PC-3 (cell line): ENCODE data around the gene UNC5B. TPM values are rescaled to one million over a fixed set of nuclear protein-coding genes. Genes with fewer than 3 reads are reported as not detected.
"Not testable (repeated sequence)": the region's sequence is repeated elsewhere in the genome, so short reads cannot be mapped to it uniquely, and the experiment has no call there.

Source experiments
- ATAC-seq: fragments of 200-7000 bp; cut with Tn5 transposase; 2 replicates; pipeline ENCODE4 v1.9.1; 2020; ENCODE audit warnings: mild to moderate bottlenecking, moderate library complexity
- BruUV-seq: library from RNA; stranded (reverse); fragments of 400-500 nt; replicated peaks from 2 replicates; lab custom pipeline; 2021; lab: Mats Ljungman, UMichigan
- CTCF ChIA-PET: fragments of 300-600 bp; sonication (Branson Sonifier 250); formaldehyde crosslinking; loops from one replicate; lab custom pipeline; 2022; ENCODE audit warnings: antibody characterized with exemption; lab: Charles Lee
- POLR2A ChIA-PET: fragments of 300-600 bp; sonication (Branson Sonifier 250); formaldehyde crosslinking; loops from one replicate; lab custom pipeline; 2022; ENCODE audit warnings: antibody characterized with exemption; ENCODE audit not compliant: unreplicated experiment; lab: Charles Lee
- DNase-seq: peaks from one replicate; pipeline ENCODE4 v3.0.0-alpha.2; 2015
- H2AFZ ChIP-seq: fragments of 300-600 bp; sonication (generic); 2 replicates; pipeline ENCODE4 v1.6.0; 2016; ENCODE audit warnings: antibody characterized with exemption, low read length
- H3F3A ChIP-seq: fragments of 300-600 bp; sonication (generic); one replicate; pipeline ENCODE4 v1.6.0; 2017; ENCODE audit warnings: antibody characterized with exemption, low read length, control low read depth, mild to moderate bottlenecking; ENCODE audit not compliant: unreplicated experiment
- H3K27ac ChIP-seq: fragments of 300-600 bp; sonication (generic); 2 replicates; pipeline ENCODE4 v1.5.1; 2016; ENCODE audit warnings: mild to moderate bottlenecking, low read length
- H3K27me3 ChIP-seq: fragments of 300-600 bp; sonication (generic); 2 replicates; pipeline ENCODE4 v1.6.1; 2016; ENCODE audit warnings: low read length, mixed read lengths
- H3K36me3 ChIP-seq: fragments of 300-600 bp; sonication (generic); 2 replicates; pipeline ENCODE4 v1.6.1; 2016; ENCODE audit warnings: low read depth, mixed run types, low read length, mixed read lengths
- H3K4me1 ChIP-seq: fragments of 300-600 bp; sonication (generic); 2 replicates; pipeline ENCODE4 v1.5.1; 2016; ENCODE audit warnings: low read length; ENCODE audit not compliant: insufficient read depth
- H3K4me2 ChIP-seq: fragments of 300-600 bp; sonication (generic); 2 replicates; pipeline ENCODE4 v1.6.0; 2016; ENCODE audit warnings: low read length
- H3K4me3 ChIP-seq: fragments of 300-600 bp; sonication (generic); 2 replicates; pipeline ENCODE4 v1.5.1; 2016; ENCODE audit warnings: mild to moderate bottlenecking, low read length, mixed read lengths
- H3K79me2 ChIP-seq: fragments of 300-600 bp; sonication (generic); 2 replicates; pipeline ENCODE4 v1.6.1; 2017; ENCODE audit warnings: low read length, mixed read lengths
- H3K9ac ChIP-seq: fragments of 300-600 bp; sonication (generic); 2 replicates; pipeline ENCODE4 v1.6.0; 2016; ENCODE audit warnings: mild to moderate bottlenecking, low read length
- H3K9me2 ChIP-seq: fragments of 300-600 bp; sonication (generic); replicated peaks from 2 replicates; pipeline ENCODE4 v1.6.1; 2016; ENCODE audit warnings: mixed run types, low read length, mixed read lengths
- H3K9me3 ChIP-seq: fragments of 300-600 bp; sonication (generic); 2 replicates; pipeline ENCODE4 v1.6.1; 2016; ENCODE audit warnings: low read length, mixed read lengths
- H4K20me1 ChIP-seq: fragments of 300-600 bp; sonication (generic); 2 replicates; pipeline ENCODE4 v1.6.1; 2016; ENCODE audit warnings: low read length, mixed read lengths
- CTCF ChIP-seq: fragments of 300-600 bp; sonication (generic); conservative IDR thresholded peaks from 2 replicates; pipeline ENCODE4 v1.5.1; 2017; ENCODE audit warnings: antibody characterized with exemption, low read depth, mild to moderate bottlenecking, low read length
- EZH2 ChIP-seq: fragments of 300-600 bp; sonication (generic); IDR thresholded peaks from one replicate; pipeline ENCODE4 v1.6.1; 2017; ENCODE audit warnings: antibody characterized with exemption, mild to moderate bottlenecking, low read length; ENCODE audit not compliant: unreplicated experiment
- EZH2phosphoT487 ChIP-seq: fragments of 300-600 bp; sonication (generic); IDR thresholded peaks from 2 replicates; pipeline ENCODE4 v1.6.1; 2018; ENCODE audit warnings: mild to moderate bottlenecking, antibody characterized with exemption, low read length, borderline replicate concordance
- intact Hi-C: fragments of 100-400 bp; cut with micrococcal nuclease; formaldehyde crosslinking; loops from 2 replicates; pipeline ENCODE4 v1.9.0; 2023
- total RNA-seq: library from RNA; depleted of rRNA; stranded (reverse); fragments of >200 nt; gene quantifications from 2 replicates; pipeline ENCODE4 v1.2.3, GENCODE V29; 2014

Gene UNC5B
- total RNA-seq, 1 experiment from 2014 or later = 0.26 TPM

GRCh38 chr10:71294856-71295255 is 82.5 kb downstream of the UNC5B start:
- ChIA-PET POLR2A (no interaction called here), CTCF (no interaction called here)
- no TSS peak for BruUV-seq

GRCh38 chr10:71295641-71296040 is 83.3 kb downstream of the UNC5B start:
- H3K9me3 ChIP-seq = no peaks in the 10 kb centered on the region
- H3K4me2 ChIP-seq = no peak overlapping the region
- no peak for DNase-seq
- no peak overlapping the region for H2AFZ ChIP-seq
- H3K36me3 ChIP-seq = no peaks in the 10 kb centered on the region
- ATAC-seq = no peak
- no peaks in the 10 kb centered on the region for H3K9me2 ChIP-seq
- H3K79me2 ChIP-seq = no peaks in the 10 kb centered on the region
- intact Hi-C loops = no loop called here
- TF ChIP-seq EZH2phosphoT487 (no peak), EZH2 (no peak), CTCF (no peak)
- H3F3A ChIP-seq = no peaks in the 10 kb centered on the region
- CTCF ChIA-PET = no interaction called here
- H3K27me3 ChIP-seq = no peaks in the 10 kb centered on the region
- H3K9ac ChIP-seq = no peak overlapping the region
- H3K4me3 ChIP-seq = no peak overlapping the region
- POLR2A ChIA-PET = no interaction called here
- BruUV-seq = no TSS peak
- H4K20me1 ChIP-seq = no peaks in the 10 kb centered on the region
- H3K4me1 ChIP-seq = no peaks in the 10 kb centered on the region
- no peak overlapping the region for H3K27ac ChIP-seq

More at GRCh38 chr10:71294856-71295255, 82.5 kb downstream of the UNC5B start:
- H3K4me3 ChIP-seq = no peak overlapping the region
- no peaks in the 10 kb centered on the region for H3K27me3 ChIP-seq
- H3K4me2 ChIP-seq = no peak overlapping the region
- H3K27ac ChIP-seq = no peak overlapping the region
- H2AFZ ChIP-seq = no peak overlapping the region
- H3K4me1 ChIP-seq = no peaks in the 10 kb centered on the region
- no peak overlapping the region for H3K9ac ChIP-seq
- ATAC-seq (no peak), DNase-seq (no peak)
- no peaks in the 10 kb centered on the region for H3K9me3 ChIP-seq
- H3K36me3 ChIP-seq = no peaks in the 10 kb centered on the region
- TF ChIP-seq EZH2phosphoT487 = no peak
- TF ChIP-seq CTCF = no peak
- TF ChIP-seq EZH2 = no peak
- H3F3A ChIP-seq = no peaks in the 10 kb centered on the region
- H3K9me2 ChIP-seq = no peaks in the 10 kb centered on the region
- no peaks in the 10 kb centered on the region for H3K79me2 ChIP-seq
- H4K20me1 ChIP-seq = no peaks in the 10 kb centered on the region
- intact Hi-C loops = no loop called here

- POLR2A ChIA-PET = no interaction called here
- H3K27me3 ChIP-seq = no peaks in the 10 kb centered on the region
- H4K20me1 ChIP-seq = no peaks in the 10 kb centered on the region
- H3K27ac ChIP-seq = no peak overlapping the region
- no peaks in the 10 kb centered on the region for H3K9me2 ChIP-seq
- no peaks in the 10 kb centered on the region for H3F3A ChIP-seq
- TF ChIP-seq CTCF (no peak), EZH2 (no peak), EZH2phosphoT487 (no peak)
- no peaks in the 10 kb centered on the region for H3K79me2 ChIP-seq
- no peak overlapping the region for H3K4me2 ChIP-seq
- DNase-seq (no peak), ATAC-seq (no peak)
- CTCF ChIA-PET = no interaction called here
- H3K36me3 ChIP-seq = no peaks in the 10 kb centered on the region
- no peak overlapping the region for H3K4me3 ChIP-seq
- no peak overlapping the region for H2AFZ ChIP-seq
- H3K9me3 ChIP-seq = no peaks in the 10 kb centered on the region
- H3K4me1 ChIP-seq = no peaks in the 10 kb centered on the region
- no peak overlapping the region for H3K9ac ChIP-seq
- intact Hi-C loops = no loop called here
- no TSS peak for BruUV-seq
Observed at GRCh38 chr10:71296086-71296485, 83.7 kb downstream of the UNC5B start.

GRCh38 chr10:71296811-71297210 is 84.4 kb downstream of the UNC5B start:
- H3K79me2 ChIP-seq, POLR2A ChIA-PET, H3F3A ChIP-seq, H3K4me2 ChIP-seq, H3K27ac ChIP-seq, DNase-seq, H3K36me3 ChIP-seq, H3K9me2 ChIP-seq, H3K27me3 ChIP-seq, H3K4me1 ChIP-seq, H4K20me1 ChIP-seq, H2AFZ ChIP-seq, CTCF ChIA-PET, H3K9me3 ChIP-seq, H3K9ac ChIP-seq, H3K4me3 ChIP-seq, BruUV-seq, ATAC-seq, intact Hi-C loops: not testable (repeated sequence)
